ENCODE data around the gene TEDC2. TPM values are rescaled to one million over a fixed set of nuclear protein-coding genes. Genes with fewer than 3 reads are reported as not detected.

TEDC2 gene
- total and polyA plus RNA-seq, 5 experiments from 2014 or later = 0.52 to 0.96 (median 0.76) TPM; not detected in 2

DNA sequence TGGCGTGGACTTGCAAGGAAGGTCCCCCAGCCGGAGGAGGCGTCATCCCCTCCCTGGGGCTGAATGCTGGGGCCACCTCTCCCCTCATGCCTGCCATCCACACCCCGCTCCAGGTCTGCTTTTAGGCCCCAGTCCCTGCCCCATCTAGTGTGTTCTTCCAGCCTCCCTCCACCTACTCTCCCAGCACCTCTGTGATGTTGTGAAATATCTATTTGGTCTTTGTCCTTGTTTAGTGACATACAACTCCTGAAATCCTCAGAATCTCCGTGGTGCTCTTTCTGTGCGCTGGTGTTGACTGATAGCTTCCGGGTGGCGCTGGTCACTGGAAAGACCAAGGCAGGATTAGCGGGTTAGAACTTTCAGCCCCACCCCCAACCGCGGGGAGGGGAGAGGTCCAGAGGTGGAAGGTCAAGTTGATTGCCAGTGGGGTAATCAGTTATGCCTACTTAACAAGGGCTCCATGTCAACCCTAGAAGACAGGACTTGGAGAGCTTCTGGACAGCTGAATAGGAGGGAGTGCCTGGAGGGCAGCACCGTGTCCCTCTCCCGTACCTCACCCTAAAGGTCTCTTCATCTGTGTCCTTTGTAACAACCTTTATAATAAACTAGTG, 25.1 kb downstream of the TEDC2 start:
- Mint-ChIP-seq H3K27ac (peak overlapping the region in 3 of 10 donors; percentile 44 to 73 (median 50)), H3K4me1 (peaks cover 18 to 31% (median 20%) of the 10 kb centered on the region in 4 donors), H3K27me3 (no peaks in the 10 kb centered on the region), H3K9me3 (no peaks in the 10 kb centered on the region), H3K36me3 (peaks cover 0 to 2% (median 0%) of the 10 kb centered on the region in 3 donors), H3K4me3 (peak overlapping the region in 1 of 10 donors; percentile 42)
- ATAC-seq (no peak), DNase-seq (no peak)
- POLR2A ChIA-PET = interaction anchor here (2.2 kb wide), 1 partner anchor 10 kb away, joined by 9 read pairs; the partner anchor contains the start of gene TBC1D24

DNA sequence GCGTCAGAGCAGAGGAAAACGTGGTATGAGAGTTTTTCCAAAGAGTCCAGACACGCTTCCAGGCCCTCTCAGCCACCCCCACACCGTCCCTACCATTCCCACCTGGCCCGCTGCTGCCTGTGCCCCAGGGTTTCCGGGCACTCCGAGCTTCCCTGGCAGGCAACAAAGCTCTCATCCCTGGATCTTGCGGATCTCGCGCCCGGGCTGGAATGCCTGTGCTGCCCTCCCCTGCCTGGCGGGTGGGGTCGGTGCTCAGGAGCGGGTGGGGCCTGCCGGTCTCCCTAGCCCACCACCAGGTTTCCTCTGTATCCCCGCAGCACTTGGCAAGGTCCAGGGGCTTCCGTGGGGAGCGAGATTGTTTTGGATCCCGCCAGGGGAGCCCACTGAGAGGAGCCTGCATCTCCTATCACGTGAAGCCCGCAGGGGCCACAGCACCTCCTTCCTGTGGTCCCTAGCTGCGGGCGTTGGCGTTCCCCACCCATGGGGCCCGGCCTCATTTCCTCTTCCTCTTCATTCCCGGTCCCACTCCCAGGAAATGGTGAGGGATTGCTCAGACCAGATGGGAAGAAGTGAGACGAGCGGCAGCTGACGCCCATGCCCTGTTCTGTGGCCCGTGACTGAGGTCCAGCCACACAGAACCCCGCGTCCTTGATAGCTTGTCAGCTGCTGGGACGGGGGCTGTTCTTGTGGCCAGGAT, 26.1 kb downstream of the TEDC2 start:
- Mint-ChIP-seq H3K9me3 (no peaks in the 10 kb centered on the region), H3K27me3 (no peaks in the 10 kb centered on the region), H3K27ac (no peak overlapping the region), H3K4me3 (no peak overlapping the region), H3K4me1 (peaks cover 18 to 31% (median 20%) of the 10 kb centered on the region in 4 donors), H3K36me3 (peaks cover 0 to 2% (median 0%) of the 10 kb centered on the region in 3 donors)
- ATAC-seq (no peak), DNase-seq (no peak)
- POLR2A ChIA-PET = interaction anchor here (0.6 to 2.2 kb wide), 5 partner anchors 11 to 332 kb away, joined by 3 to 9 read pairs (median 5); partner anchors contain the start of gene TBC1D24

DNA sequence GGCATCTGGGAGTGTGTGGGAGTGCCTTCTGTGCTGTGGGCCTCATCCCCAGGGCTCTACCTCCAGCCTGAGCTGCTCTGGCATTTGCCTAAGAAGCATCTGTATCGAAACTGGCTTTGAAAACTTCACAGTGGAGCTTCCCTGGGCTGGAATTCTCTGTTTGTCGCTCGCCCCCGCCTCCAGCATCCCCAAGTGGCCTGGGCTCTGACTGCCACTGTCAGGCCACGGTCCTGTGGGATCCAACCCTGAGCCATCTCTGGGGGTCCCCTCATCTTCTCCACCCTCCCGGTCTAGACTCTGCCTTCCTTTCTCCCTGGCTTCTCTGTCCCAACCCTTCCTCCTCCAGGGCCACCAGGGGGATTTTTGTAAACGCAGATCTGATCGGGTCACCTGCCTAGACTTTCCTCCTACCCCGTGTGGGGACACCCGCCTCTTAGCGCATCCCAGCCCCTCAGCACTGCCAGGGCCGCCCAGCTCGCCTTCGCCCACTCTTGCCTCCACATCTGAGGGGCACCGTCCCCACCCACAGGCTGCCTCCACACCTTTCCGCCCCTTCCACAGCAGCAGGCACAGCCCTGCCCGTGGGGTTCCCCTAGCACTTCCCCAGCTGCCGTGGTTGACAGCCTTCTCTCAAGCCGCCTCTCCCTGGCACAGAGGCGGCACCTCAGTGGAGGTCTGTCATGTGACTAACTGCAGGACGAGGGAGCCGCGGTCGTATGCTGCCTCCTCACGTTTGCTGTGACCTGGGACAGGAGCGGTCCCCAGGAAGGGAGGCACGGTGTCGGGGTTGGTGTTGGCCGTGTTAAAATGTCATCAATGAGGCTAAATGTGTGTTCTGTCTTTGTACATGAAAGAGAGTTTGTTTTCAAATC, 27.0 kb downstream of the TEDC2 start:
- Mint-ChIP-seq H3K27ac (peak overlapping the region; percentile 53 to 93 (median 84)), H3K9me3 (no peaks in the 10 kb centered on the region), H3K4me3 (peak overlapping the region; percentile 13 to 89 (median 72)), H3K27me3 (no peaks in the 10 kb centered on the region), H3K36me3 (peaks cover 0 to 2% (median 0%) of the 10 kb centered on the region in 3 donors), H3K4me1 (peaks cover 18 to 31% (median 20%) of the 10 kb centered on the region in 4 donors)
- POLR2A ChIA-PET = interaction anchor here (0.5 to 1.7 kb wide), 6 partner anchors 12 to 333 kb away, joined by 3 to 8 read pairs (median 4); partner anchors contain the start of gene TBC1D24
- peak; percentile 99 for ATAC-seq
- DNase-seq = peak; percentile 61 to 93 (median 82)

DNA sequence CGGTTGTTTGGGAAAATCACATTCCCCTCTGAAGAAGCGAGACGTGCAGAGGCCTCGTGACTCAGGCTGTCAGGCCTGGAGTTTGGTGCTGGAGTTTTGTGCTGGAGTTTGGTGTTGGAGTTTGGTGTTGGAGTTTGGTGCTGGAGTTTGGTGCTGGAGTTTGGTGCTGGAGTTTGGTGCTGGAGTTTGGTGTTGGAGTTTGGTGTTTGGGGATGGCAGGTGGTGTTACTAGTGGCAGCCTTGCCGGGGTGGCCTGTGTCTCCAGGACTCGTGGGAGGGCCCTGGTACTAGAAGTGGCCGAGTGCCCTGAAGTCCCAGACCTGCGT, 27.6 kb downstream of the TEDC2 start:
- Mint-ChIP-seq H3K27me3 (no peaks in the 10 kb centered on the region), H3K27ac (peak overlapping the region in 8 of 10 donors; percentile 53 to 92 (median 72)), H3K4me3 (peak overlapping the region in 9 of 10 donors; percentile 50 to 89 (median 74)), H3K9me3 (no peaks in the 10 kb centered on the region), H3K4me1 (peaks cover 15 to 25% (median 18%) of the 10 kb centered on the region in 4 donors), H3K36me3 (peaks cover 0 to 2% (median 0%) of the 10 kb centered on the region in 3 donors)
- ATAC-seq (no peak), DNase-seq (no peak)
- POLR2A ChIA-PET = interaction anchor here (0.5 to 1.7 kb wide), 4 partner anchors 13 to 334 kb away, joined by 3 to 8 read pairs (median 4); partner anchors contain the start of gene TBC1D24

DNA sequence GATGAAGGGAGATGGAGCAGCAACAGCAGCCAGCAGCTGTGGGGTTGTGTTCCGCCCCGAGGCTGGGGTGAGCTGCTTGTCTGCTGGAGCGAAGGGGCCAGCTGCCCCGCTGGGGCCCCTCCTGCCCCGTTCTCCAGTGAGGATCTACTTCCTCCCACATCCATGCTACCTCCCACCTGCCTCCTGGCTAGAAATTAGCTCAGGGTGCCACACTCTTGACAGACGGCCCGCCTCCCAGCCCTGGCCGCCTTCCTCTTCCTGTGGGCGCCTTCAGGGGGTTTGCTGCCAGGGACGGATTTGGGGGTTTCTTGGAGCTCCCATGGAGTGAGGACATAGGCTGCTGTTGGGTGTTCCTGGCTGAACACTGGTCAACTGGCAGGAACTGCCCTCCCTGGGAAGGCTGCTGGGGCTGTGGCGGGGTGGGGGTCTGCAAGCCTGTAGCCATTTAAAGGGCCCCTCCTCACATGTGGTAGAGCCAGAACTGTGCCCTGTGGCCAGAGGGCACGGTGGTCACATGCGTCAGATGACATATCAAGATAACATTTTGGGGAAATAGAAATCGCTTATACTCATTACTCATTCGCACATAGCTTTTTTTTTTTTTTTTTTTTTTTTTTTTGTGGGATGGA, 28.1 kb downstream of the TEDC2 start:
- Mint-ChIP-seq H3K4me1 (peaks cover 15 to 19% (median 18%) of the 10 kb centered on the region in 4 donors), H3K27ac (peak overlapping the region in 1 of 10 donors; percentile 58), H3K27me3 (no peaks in the 10 kb centered on the region), H3K4me3 (peak overlapping the region in 2 of 10 donors; percentile 61 to 89), H3K36me3 (peaks cover 0 to 2% (median 0%) of the 10 kb centered on the region in 3 donors), H3K9me3 (no peaks in the 10 kb centered on the region)
- no peak for DNase-seq
- POLR2A ChIA-PET = interaction anchor here (0.6 to 1.1 kb wide), 5 partner anchors 10 to 293 kb away, joined by 3 to 4 read pairs (median 3); no protein-coding TSS in a partner anchor
- ATAC-seq = no peak

DNA sequence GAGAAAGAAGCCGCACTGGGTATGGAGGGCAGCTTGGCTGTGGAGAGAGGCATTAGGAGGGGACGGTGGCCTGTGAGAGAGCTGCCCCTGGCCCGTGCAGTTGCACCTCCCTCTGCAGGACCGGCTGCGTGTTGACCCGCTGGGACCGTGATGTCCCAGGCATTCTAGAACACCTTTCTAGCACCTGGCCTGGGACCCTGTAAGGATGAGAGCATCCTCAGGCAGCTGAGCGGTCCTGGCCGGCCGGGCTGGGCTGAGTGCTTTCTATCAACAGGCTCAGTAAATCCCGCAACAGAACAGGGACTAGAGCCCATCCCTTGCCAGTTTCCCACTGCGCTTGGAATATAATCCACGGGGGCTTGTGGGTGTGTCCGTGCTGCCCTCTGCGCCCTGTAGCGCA, 29.7 kb downstream of the TEDC2 start:
- ATAC-seq (no peak), DNase-seq (no peak)
- no peak overlapping the region for H3K4me3 Mint-ChIP-seq
- no peaks in the 10 kb centered on the region for H3K27me3 Mint-ChIP-seq
- POLR2A ChIA-PET = no interaction called here
- peaks cover 0 to 2% (median 0%) of the 10 kb centered on the region in 3 donors for H3K36me3 Mint-ChIP-seq
- no peaks in the 10 kb centered on the region for H3K9me3 Mint-ChIP-seq
- no peak overlapping the region for H3K27ac Mint-ChIP-seq
- peaks cover 10 to 19% (median 17%) of the 10 kb centered on the region in 4 donors for H3K4me1 Mint-ChIP-seq

DNA sequence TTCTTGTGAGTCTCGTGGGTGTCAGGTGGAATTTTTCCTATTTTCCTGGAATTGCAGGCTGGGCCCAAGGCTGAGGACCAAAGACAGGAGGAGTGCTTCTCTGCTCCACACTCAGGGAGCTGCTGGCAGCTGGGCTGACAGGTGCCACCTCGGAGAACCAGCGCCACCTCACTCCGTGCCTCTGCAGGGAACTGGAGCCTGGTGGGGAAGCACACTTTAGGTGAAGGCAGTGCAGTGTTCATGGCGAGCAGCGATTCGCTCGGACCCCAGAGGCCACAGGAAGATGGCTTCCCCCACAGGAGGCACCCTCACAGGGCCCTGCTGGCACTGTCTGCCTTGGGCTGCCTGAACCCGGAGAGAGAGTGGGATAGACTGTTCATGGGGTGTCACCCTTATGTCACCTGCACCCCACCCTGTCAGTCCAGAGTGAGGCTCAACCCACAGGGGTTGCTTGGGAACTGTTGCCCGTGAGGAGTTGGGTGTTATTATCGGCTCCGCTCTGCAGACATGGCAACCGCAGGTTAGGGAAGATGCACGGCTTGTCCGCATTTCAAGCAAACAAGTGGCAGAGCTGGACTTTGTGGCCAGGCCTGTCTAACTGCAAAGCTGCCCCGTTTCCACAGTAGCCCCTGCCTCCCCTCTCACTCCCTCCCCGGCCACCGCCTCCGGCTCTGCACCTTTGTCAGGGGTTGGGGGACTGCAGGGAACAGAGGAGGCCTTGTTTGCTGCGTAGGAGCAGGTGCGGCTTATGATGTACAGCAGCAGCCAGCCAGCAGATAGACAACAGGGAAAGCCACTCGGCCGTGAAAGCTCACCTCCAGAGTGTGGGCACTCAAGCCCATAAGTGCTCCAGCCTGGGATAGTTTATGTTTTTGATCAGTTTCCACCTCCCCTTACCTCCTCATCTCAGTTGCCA, 30.5 kb downstream of the TEDC2 start:
- no peaks in the 10 kb centered on the region for H3K9me3 Mint-ChIP-seq
- ATAC-seq = no peak

DNA sequence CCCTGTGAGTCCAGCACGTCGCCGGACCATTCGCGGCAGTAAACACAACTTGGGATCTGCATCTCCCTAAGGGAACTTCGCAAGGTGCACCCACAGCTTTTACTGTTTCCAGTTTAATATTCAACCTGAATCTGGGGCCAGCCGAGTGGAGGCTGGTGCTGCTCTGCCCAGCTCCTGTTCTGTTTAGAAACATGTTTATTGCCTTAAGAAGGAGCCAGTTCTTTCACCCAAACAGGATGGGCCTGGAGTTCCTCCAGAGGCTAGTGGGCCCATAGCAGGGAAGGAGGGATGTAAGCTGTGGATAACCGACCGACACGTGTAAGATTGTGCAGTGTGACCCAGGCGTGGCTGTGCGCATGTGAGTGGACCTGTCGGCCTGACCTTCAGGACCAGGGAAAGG, 32.4 kb downstream of the TEDC2 start:
- Mint-ChIP-seq H3K4me1 (peaks cover 3 to 9% (median 8%) of the 10 kb centered on the region in 4 donors), H3K27ac (peak overlapping the region in 1 of 10 donors; percentile 26), H3K4me3 (no peak overlapping the region), H3K36me3 (peaks cover 0 to 2% (median 0%) of the 10 kb centered on the region in 3 donors), H3K9me3 (no peaks in the 10 kb centered on the region), H3K27me3 (no peaks in the 10 kb centered on the region)
- POLR2A ChIA-PET = no interaction called here
- ATAC-seq = no peak
- no peak for DNase-seq

More for the DNA sequence above, 30.5 kb downstream of the TEDC2 start:
- POLR2A ChIA-PET = no interaction called here
- peaks cover 10 to 19% (median 17%) of the 10 kb centered on the region in 4 donors for H3K4me1 Mint-ChIP-seq
- peaks cover 0 to 2% (median 0%) of the 10 kb centered on the region in 3 donors for H3K36me3 Mint-ChIP-seq
- no peak overlapping the region for H3K4me3 Mint-ChIP-seq
- no peak for DNase-seq
- H3K27me3 Mint-ChIP-seq = no peaks in the 10 kb centered on the region
- H3K27ac Mint-ChIP-seq = no peak overlapping the region

DNA sequence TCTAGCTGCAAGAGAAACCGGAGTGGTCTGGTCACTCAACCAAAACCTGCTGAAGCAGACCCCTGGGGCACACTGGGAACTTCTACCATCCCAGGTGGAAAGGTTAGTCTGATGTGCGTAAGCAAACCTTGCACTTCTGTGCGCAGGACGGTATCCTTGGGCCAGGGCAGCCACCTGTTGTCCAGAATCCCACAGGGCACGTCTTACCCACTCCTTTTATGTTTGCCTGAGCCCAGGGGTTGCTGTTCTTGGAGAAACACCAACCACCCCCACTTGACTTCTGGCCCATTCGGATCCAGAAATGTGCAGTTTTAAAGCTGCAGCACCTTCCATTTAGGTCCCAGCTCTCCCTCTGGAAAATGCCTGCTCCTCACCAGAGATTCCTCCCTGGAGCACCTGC, 33.7 kb downstream of the TEDC2 start:
- POLR2A ChIA-PET = no interaction called here
- no peaks in the 10 kb centered on the region for H3K9me3 Mint-ChIP-seq
- no peak for ATAC-seq

DNA sequence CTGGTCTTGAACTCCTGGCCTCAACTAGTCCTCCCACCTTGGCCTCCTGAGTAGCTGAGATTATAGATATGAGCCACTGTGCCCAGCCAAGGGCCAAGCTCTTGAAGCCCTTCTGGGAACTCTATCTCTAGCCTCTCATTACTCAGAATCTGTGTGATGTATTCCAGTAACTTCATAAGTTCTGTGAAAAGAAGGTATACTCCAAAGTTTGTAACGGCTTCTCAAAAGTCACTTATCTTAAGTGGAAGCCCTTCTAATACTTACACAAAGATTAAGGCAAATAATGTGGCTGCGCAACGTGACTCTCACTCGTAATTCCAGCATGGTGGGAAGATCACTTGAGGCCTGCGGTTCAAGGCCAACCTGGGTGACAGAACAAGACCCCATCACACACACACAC, 34.7 kb downstream of the TEDC2 start:
- ATAC-seq = no peak
- Mint-ChIP-seq H3K27ac (no peak overlapping the region), H3K36me3 (peaks cover 0 to 7% (median 5%) of the 10 kb centered on the region in 3 donors), H3K27me3 (no peaks in the 10 kb centered on the region), H3K9me3 (no peaks in the 10 kb centered on the region), H3K4me1 (no peaks in the 10 kb centered on the region), H3K4me3 (no peak overlapping the region)
- POLR2A ChIA-PET = no interaction called here
- no peak for DNase-seq

More for the DNA sequence above, 33.7 kb downstream of the TEDC2 start:
- Mint-ChIP-seq H3K36me3 (peaks cover 0 to 7% (median 5%) of the 10 kb centered on the region in 3 donors), H3K27ac (no peak overlapping the region), H3K4me3 (no peak overlapping the region), H3K4me1 (peaks cover 0 to 3% (median 0%) of the 10 kb centered on the region in 4 donors), H3K27me3 (no peaks in the 10 kb centered on the region)
- DNase-seq = no peak

DNA sequence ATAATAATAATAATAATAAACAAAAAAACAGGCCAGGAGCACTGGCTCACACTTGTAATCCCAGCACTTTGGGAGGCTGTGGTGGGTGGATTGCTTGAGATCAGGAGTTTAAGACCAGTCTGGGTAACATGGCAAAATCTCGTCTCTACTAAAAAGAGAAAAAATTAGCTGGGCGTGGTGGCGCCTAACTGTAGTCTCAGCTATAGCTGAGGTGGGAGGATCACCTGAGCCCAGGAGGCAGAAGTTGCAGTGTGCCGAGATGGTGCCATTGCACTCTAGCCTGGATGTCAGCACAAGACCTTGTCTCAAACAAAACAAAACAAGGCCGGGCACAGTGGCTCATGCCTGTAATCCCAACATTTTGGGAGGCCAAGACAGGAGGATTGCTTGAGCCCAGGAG, 35.1 kb downstream of the TEDC2 start:
- POLR2A ChIA-PET = interaction anchor here (0.6 kb wide), 1 partner anchor 455 kb away, joined by 3 read pairs; no protein-coding TSS in a partner anchor
- Mint-ChIP-seq H3K4me1 (no peaks in the 10 kb centered on the region), H3K4me3 (no peak overlapping the region), H3K27me3 (no peaks in the 10 kb centered on the region), H3K27ac (no peak overlapping the region), H3K36me3 (peaks cover 0 to 7% (median 5%) of the 10 kb centered on the region in 3 donors), H3K9me3 (no peaks in the 10 kb centered on the region)
- no peak for ATAC-seq
- DNase-seq = no peak

All from naive thymus-derived CD8-positive, alpha-beta T cell (primary cell).